Measurements from ENCODE around the gene SYPL2.
"Not testable (repeated sequence)": the region's sequence is repeated elsewhere in the genome, so short reads cannot be mapped to it uniquely, and the experiment has no call there.

Gene SYPL2

DNA sequence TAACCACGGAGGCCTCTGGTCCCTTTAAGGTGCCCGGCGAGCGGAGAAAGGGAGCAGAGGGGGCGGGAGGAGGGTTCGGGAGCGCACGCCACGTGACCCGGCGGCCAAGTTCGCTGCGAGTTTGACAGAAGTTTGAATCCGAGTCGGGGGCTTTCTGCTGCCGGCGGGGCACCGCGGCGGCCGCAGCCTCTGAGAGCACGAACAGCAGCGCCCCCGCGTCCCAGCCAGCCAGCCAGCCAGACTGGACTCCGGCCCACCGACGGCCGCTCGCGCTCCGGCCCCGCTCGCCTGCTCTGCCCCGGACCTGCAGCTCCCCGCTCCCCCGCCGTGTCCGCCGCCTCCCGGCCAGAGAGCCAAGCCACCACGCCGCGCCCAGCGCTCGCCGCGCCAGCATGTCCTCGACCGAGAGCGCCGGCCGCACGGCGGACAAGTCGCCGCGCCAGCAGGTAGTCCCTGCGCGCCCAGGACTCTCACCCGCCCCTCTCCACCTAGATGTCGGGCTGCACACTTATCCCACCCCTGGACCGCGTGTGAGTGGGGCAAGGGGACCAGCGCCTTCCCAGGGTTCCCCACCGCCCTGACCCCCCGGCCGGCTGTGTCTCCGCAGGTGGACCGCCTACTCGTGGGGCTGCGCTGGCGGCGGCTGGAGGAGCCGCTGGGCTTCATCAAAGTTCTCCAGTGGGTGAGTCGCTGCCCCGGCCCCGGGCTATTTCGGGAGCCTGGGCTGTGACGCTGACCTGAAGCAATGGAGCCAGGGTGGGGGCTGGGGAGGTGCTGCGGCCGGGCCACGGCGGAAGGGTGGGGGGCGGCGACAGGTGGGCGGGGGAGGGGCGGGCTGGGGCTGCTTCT lies at the start of gene SYPL2:
TSS of gene SYPL2 (plus strand) at position 95 of the 849 bp plus-strand sequence. CDS start at position 393, 298 bp downstream.
- no peak for DNase-seq (ENCODE audit: low read depth in 3 of 3)

DNA sequence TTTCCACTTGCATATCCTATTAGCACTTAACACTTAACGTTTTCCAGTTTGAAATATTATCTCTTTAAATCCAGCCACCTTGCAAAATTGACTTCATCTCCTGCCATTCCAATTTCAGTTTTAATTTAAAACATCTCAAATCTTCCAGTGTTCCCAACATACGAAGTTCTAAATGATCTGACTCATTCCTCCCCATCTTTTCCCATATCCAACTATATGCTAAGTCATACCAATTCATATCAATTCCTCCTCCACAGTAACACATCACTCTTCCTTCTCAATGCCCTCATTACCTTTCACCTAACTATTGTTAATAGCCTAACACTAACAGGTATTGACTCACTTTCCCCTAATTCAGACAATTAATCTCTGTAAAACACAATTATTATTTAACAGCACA lies 42.8 kb upstream of the SYPL2 start:
- DNase-seq (ENCODE audit: low read depth in 3 of 3), result no peak

DNA sequence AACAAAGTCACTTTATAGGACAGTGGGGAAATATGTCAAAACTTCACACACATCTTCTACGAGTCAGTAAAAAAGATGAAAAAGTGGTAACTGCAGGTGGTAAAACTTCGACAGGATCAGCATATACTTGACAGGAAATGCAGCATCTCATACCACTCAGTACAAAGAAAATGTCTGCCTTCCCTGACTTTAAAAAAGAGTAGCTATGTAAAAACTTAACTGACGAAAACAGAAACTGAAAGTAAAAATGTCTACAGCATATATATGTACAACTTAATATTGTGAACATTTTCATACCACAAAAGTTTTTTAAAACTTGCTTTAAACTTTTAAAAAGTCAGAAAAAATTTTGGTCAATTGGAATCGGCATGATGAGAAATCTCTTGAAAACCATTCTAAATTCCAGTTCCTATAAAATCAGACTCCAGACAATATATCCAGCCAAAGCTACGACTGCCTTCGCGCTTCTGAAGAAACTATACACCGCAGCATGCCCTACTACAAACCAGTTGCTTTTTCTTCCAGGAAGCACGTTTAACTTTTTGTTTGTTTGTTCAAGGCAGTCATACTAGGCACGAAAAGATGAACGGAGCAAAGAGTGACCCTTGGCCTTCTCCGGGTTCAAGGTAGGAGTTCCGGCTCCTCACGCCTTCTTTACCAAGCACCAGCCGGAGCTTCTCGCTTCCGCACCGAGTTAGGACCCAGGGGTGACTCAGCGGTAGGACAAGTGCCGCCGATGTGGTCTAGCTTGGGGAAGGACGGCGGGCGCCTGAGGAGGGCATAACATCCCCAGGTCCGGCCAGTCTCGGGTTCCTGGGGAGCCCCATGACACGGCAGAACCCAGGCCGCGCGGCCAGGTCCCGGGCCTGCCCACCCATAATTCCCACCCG lies 40.7 kb upstream of the SYPL2 start:
- peak; percentile 21 to 56 (median 28) for DNase-seq (ENCODE audit: low read depth in 3 of 3)

DNA sequence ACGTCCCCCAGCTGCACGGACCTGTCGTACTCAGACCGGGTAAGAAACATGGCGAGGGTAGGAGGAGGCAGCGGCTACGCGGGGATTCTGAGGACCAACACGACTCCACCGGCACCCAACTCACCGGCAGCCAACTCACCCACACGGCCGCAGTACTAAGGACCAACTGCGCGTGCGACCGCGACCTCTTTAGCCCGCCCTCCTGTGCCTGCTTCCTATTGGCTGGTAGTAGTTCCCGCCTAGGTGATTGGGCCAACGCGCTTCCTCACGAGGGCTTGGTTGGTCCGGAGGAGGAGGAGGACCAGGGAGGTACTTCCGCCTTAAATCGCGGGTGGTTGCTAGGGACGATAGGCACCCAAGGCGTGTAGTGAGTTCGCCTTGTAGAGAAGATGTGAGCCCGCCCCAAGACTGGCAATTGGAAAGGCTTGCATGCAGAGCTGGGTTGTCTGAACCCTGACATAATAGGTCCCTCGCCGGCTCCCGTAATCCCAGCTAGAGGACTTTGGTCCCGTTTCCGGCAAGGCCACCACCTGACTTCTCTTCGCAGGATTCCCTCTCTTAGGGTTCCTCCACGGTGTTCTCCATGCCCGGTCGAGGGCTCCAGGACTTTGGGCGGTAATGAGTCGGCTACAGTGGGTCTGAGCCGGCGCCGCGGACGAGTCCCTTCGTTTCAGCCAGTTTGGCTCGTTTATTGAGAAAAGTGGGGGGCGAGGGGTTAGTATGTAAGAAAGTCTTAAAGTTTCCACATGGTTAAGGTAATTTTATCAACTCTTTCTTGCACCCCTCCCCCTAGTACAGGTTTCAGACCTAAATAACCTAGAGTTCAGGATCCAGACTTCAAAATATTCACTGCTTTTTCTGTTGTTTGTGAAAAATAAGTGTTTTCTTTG lies 39.8 kb upstream of the SYPL2 start, which contains the start of gene PSMA5:
TSS of gene PSMA5 (minus strand) at position 168 of the 890 bp plus-strand sequence. CDS start at position 50, 118 bp downstream.
- peak; percentile 87 to 95 (median 94) for DNase-seq (ENCODE audit: low read depth in 3 of 3)

DNA sequence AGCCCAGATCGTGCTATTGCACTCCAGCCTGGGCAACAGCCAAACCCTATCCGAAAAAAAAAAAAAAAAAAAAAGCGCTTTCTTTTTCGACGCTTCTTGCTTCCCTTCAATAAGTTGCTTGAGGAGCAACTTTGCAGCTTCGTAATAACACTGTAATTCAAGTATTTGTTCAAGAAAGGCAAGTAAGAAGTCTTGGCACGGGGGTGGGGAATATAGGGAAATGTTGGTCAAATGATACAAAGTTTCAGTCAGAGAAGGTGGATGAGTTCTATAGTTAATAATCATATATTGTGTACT lies 39.2 kb upstream of the SYPL2 start:
- DNase-seq (ENCODE audit: low read depth in 3 of 3), result no peak

DNA sequence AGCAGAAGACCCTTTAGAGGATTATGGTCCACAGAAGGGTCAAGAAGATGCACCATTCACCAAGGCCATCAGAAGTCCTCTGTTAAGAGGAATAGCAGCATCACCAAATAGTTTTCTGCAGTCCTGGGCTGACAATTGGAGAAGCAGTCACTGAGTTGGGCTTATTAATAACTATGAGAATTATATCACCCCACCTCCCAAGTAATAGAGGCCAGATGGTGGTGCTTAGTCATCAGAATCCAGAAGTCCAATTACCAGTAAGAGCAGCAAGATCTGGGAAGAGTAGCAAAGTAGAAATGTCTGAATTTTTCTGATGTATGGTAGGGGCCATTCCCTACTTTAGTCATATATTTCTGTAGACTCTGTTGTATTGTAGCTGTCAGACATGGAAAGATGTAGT lies 34.0 kb upstream of the SYPL2 start:
- no peak for DNase-seq (ENCODE audit: low read depth in 3 of 3)

DNA sequence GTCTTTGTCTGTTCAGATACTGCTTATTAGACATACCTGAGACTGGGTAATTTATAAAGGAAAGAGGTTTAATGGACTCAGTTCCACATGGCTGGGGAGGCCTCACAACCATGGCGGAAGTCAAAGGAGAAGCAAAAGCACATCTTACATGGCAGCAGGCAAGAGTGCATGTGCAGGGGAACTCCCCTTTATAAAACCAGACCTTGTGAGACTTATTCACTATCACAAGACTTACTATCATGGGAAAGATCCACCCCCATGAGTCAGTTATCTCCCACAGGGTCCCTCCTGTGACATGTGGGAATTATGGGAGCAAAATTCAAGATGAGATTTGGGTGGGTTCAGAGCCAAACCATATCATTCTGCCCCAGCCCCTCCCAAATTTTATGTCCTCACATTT lies 33.0 kb upstream of the SYPL2 start:
- no peak for DNase-seq (ENCODE audit: low read depth in 3 of 3)

DNA sequence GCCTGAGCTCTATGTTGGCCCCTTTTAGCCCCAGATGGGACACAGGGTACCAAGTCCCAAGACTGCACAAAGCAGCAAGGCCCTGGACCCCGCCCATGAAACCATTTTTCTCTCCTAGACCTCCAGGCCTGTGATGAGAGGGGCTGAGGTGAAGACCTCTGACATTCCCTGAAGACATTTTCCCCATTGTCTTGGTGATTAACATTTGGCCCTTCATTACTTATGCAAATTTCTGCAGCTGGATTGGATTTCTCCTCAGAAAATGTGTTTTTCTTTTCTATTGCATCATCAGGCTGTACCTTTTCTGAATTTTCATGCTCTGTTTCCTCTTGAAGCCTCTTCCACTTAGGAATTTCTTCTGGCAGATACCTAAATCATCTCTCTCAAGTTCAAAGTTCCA lies 31.9 kb upstream of the SYPL2 start:
- DNase-seq (ENCODE audit: low read depth in 3 of 3), result no peak

DNA sequence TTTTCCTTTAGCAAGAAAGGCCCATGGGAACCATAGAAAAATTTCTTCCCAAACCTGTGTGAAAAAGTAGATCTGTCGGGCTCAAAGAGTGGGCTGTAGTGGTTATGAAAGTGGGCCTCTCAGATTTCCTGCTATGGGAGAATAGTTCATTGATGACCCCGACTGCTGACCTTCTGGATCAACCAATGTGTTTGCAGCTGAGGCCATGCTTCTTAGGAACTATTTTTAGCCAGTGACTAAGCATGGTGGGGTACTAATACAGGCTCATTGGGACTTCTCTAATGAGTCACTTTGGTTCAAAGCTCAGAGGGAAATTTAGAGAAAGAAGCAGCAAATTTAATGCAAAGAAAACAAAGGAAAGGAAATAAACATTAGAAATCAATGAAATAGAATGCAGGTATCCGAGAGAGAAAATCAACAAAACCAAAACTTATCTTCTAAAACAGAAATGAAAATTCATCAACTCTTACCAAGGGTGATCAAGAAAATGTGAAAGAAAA lies 27.5 kb upstream of the SYPL2 start:
- DNase-seq (ENCODE audit: low read depth in 3 of 3), result no peak

DNA sequence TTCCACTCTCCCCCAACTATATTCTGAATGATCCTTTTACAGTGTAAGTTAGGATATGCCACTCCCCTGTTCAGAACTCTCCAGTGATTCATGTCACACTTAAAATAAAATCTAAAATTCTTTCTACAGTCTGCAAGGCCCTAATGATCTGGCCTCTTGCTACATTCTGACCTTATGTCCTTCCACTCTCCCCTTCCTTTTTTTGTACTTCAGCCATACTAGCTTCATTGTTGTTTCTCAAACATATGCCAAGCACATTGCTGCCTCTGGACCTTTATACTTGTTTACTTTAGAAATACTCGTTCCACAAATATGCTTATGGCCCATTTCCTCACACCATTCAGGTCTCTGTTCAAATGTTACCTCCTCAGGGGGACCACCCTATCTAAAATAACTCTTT lies 25.3 kb upstream of the SYPL2 start:
- DNase-seq (ENCODE audit: low read depth in 3 of 3), result no peak

DNA sequence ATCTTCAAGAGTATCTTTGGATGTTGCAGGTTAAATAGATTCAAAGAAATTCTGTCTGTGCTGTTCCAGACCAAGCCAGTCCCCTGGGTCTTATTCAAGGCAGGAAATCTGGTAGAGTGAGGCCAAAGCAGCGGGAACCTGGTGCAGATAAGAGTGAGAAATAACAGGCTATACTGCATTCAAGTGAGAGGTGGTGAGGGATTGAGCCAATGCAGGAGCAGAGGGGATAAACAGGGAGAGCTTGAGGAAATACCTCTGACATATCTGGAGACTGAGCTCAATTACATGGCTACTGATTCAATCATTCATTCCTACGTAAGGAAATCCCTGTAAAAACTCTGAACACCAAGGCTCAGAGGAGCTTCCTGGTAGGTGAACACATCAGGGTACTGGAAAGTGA lies 22.9 kb upstream of the SYPL2 start:
- DNase-seq (ENCODE audit: low read depth in 3 of 3), result no peak

DNA sequence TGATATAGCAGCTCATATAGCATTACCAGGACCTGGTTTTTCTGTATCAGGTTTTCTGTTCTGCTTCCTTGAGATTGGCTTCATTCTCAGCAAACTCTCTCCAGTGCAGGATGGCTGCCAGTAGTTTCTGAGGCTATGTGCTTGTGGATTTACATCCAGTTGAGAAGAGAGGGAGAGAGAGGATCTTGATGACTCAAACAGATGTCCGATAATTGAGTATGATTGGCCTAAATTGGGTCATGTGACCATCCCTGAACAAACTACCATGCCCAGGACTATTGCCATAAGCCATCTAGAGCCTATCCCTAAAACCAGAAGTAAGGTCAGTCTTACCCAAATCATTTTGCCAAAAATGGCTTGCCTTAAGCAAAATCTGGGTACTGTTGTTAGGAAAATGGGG lies 22.0 kb upstream of the SYPL2 start:
- no peak for DNase-seq (ENCODE audit: low read depth in 3 of 3)

DNA sequence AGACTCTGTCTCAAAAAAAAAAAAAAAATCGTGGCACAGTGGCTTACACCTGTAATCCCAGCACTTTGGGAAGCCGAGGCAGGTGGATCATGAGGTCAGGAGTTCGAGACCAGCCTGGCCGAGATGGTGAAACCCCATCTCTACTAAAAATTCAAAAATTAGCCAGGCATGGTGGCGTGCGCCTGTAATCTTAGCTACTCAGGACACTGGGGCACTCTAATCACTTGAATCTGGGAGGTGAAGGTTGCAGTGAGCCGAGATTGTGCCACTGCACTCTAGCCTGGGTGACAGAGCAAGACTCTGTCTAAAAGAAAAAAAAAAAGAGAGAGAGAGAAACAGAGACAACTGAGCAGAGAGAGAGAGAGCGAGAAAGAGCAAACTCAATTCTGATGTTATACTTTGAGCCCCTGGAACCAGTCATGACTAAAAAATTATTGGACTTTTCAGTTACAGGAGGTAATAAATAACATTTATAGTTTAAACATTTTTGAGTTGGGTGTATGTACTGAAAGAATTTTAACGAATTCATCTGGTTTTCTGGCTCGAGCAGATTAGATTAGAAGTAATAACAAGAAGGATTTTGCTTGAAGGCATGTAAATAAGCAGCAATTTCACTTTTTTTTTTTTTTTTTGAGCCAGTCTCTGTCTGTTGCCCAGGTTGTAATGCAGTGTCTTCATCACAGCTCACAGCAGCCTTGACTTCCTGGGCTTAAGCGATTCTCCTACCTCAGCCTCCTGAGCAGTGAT lies 20.2 kb upstream of the SYPL2 start:
- not testable (repeated sequence) for DNase-seq (ENCODE audit: low read depth in 3 of 3)

DNA sequence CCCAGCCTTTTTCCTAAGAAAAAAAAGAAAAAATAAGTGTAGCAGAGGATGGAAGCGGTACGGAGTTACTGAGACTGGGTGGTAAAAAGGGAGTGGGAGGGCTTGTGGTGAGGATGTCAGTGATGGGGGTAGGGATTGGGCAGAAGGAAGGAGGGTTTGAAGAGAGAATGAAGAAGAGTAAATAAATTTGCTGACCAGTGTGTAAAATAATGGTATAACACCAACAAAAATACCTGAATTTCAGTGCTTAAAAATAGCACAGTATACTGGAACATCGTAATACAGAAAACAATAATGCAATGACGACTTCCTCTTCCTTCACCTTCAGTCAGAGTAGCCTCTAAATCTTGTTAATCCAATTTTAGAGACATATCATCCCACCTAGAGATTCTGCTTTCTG lies 18.8 kb upstream of the SYPL2 start:
- no peak for DNase-seq (ENCODE audit: low read depth in 3 of 3)

DNA sequence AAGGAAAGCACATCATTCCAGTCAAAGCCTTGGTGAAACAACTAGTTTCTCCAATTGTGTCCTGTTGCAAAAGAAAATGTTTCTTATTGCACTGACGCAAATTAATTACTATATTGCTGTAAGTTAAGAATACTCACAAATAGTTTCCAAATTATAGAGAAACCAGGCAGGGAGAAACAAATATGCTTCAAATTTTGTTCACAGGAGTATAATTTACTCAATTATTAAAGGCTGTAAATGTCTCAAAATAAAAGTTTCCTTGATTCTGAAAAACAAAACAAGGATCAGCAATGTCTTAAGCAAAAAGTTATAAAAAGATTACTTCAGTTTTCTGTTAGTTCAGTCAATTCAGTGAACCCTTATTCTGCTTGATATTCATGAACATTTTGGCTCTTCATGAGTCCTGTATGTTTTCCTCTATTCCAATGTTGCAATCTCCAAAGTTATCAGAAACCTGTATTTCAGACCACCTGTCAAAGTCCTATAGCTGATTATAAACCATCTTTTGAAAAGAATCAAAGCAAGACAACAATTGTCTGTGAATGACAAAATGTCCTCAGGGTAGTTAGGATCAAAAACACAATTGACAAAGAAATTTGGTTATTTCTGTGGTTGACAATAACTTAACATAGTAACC lies 11.7 kb upstream of the SYPL2 start:
- DNase-seq (ENCODE audit: low read depth in 3 of 3), result no peak

DNA sequence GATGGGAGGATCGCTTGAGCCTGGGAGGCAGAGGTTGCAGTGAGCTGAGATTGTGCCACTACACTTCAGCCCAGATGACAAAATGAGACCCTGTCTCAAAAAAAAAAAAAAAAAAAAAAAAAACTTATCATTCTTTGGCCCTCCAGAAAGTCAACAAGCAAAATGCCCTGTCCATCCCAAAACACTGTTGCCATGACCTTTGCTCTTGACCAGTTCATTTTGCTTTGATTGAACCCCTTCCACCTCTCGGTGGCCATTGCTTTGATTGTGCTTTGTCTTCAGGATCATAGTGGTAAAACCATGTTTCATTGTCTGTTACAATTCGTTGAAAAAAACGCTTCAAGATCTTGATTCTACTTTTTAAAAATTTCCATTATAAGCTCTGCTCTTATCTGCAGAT lies 8.5 kb upstream of the SYPL2 start:
- no peak for DNase-seq (ENCODE audit: low read depth in 3 of 3)

DNA sequence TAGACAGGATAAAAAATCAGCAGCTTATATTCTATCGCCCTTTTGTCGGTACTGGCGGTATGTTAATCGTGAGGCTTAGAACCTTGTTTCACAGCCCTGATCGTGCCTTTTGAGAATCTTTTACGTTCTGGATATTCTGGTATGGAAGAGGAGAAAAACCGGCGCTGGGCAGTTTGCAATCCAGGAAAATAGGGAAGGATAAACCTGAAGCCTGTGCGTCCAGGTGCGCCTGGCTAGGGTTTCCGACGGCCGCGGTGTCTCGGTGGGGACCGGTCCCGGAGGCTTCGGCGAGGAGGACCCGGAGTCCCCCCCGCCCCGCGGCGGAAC lies 258 bp upstream of the SYPL2 start:
- no peak for DNase-seq (ENCODE audit: low read depth in 3 of 3)

DNA sequence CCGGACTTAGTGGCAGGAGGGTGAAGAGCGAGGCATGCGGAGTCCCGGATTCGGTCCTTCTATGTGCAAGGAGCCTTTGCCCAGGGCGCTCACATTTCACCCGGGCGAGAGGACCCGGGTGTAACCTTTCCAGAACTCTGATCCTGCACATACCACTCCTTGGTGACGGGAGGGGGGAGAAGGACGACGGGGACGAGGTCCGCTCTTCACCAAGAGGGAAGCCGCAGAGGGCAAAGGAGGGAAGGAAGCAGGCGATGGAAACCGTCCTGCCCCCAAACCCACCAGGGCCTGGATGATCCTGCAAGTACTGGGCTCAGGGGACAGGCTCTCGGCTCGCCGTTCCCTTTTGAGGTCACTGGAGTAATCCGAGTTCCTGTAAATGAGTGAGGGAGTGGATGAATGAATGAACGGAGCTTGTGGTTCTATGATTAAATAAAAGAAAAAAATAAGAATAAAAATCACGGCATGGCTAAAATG lies 993 bp downstream of the SYPL2 start:
- DNase-seq (ENCODE audit: low read depth in 3 of 3), result no peak

DNA sequence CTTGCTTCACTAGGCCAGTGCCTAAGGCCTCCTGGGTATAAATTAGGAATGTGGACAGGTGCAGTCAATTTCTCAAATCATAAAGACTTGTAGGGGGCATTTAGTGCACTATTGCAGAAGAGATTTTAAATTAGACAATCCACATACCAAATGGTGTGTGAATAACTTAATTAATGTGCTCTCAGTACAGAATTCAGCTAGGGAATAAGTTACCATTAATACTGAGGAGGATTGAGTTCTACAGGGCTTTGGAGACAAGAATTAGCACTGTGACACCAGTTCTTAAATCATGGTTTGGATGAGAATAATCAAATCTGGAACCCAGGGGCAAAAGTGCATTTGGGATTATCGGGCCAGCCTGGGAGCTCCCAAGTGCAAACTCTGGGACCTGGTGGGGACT lies 1.7 kb downstream of the SYPL2 start:
- DNase-seq (ENCODE audit: low read depth in 3 of 3), result no peak

DNA sequence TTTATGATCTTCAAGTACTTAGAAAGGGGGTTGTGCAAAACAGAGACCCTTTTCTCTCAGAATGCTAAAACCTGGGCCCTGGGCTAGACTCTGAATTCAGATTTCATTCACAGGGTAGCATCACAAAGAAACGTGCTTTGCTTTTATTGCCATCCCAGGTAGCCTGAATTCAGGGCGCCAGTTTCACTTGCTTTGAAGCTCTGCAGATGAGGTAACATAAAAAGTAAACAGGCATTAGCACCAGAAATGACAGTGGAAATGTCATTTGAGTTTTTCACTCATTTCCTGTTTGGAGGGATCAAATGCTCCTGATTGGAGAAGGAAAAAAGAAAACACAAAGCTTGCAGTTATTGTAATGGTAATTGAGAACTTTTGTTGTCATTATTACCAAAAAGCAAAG lies 2.6 kb downstream of the SYPL2 start:
- no peak for DNase-seq (ENCODE audit: low read depth in 3 of 3)

DNA sequence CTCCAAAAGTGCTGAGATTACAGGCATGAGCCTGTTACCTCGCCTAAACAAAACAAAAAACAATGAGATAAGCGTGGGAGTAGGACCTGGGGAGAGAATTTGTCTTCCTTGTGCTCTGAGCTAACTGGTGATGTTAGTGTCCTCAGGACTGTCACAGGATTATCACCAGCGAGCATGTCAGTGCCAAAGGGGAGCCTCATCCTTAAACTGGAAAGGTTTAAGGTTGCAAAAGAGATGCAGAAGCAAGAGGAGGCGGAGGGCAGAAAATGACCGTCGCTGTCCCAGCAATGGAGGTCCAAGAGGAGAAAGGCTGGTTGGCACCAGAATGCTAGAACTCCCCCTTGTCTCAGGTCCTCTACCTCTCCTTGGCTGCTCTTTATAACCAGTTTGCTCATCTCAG lies 3.9 kb downstream of the SYPL2 start:
- DNase-seq (ENCODE audit: low read depth in 3 of 3), result no peak

Data from stimulated activated CD4-positive, alpha-beta T cell treated with anti-CD3 and anti-CD28 coated beads, TNF-alpha, amount 100 ng/mL, for 24 hours (primary cell).